CD4-positive, CD25-positive, alpha-beta regulatory T cell (primary cell): Measurements from ENCODE around the gene NDRG3. TPM values are rescaled to one million over a fixed set of nuclear protein-coding genes. Genes with fewer than 3 reads are reported as not detected.
A peak's percentile ranks its signal among the peaks of the same experiment; 100 is the strongest.

Source experiments
- ATAC-seq, 2 donors: fragments of 150-1000 bp; cut with Tn5 transposase; one replicate each; pipeline ENCODE4 v1.10.0; 2021; ENCODE audit warnings: low read depth in 2 of 2, moderate number of reproducible peaks in 2 of 2, moderate library complexity in 1 of 2
- DNase-seq, 3 donors: peaks; one replicate each; pipeline versions ENCODE4 v3.0.0 to v3.0.0-alpha.2; 2012 to 2022; ENCODE audit warnings: mixed read lengths in 1 of 3
- H3K27ac ChIP-seq: one replicate; pipeline ENCODE4 v1.7.0; 2013; ENCODE audit warnings: mild to moderate bottlenecking, low read length; ENCODE audit not compliant: insufficient read depth, poor library complexity, severe bottlenecking
- H3K27me3 ChIP-seq: one replicate; pipeline ENCODE4 v1.7.0; 2013; ENCODE audit warnings: low read length; ENCODE audit not compliant: control insufficient read depth, insufficient read depth
- H3K36me3 ChIP-seq: one replicate; pipeline ENCODE4 v1.7.0; 2013; ENCODE audit warnings: mild to moderate bottlenecking, low read length, moderate library complexity; ENCODE audit not compliant: control insufficient read depth, insufficient read depth
- H3K4me1 ChIP-seq: 2 replicates; pipeline ENCODE4 v1.7.0; 2013; ENCODE audit warnings: mild to moderate bottlenecking, low read length; ENCODE audit not compliant: insufficient read depth, control insufficient read depth, poor library complexity, severe bottlenecking
- H3K4me3 ChIP-seq: one replicate; pipeline ENCODE4 v1.7.0; 2013; ENCODE audit warnings: low read depth, mild to moderate bottlenecking, low read length, moderate library complexity
- H3K9me3 ChIP-seq, 2 experiments: 1 replicate in 1 of 2; 2 replicates in 1 of 2; pipeline ENCODE4 v1.7.0; 2013; ENCODE audit warnings: low read length in 2 of 2, mild to moderate bottlenecking in 1 of 2, moderate library complexity in 1 of 2; ENCODE audit not compliant: control insufficient read depth in 2 of 2
- H3K27ac Mint-ChIP-seq, 3 donors: one replicate each; pipeline ENCODE4 v1.8.0; 2020 to 2022; ENCODE audit warnings: mild to moderate bottlenecking in 3 of 3, mixed read lengths in 3 of 3, moderate library complexity in 2 of 3
- H3K27me3 Mint-ChIP-seq: one replicate; pipeline ENCODE4 v1.8.0; 2022; ENCODE audit warnings: mild to moderate bottlenecking, mixed read lengths
- H3K36me3 Mint-ChIP-seq: one replicate; pipeline ENCODE4 v1.8.0; 2020; ENCODE audit warnings: mixed read lengths
- H3K4me1 Mint-ChIP-seq, 4 donors: one replicate each; pipeline ENCODE4 v1.8.0; 2020 to 2022; ENCODE audit warnings: mixed read lengths in 4 of 4, mild to moderate bottlenecking in 1 of 4
- H3K4me3 Mint-ChIP-seq, 4 donors: one replicate each; pipeline ENCODE4 v1.8.0; 2020 to 2022; ENCODE audit warnings: mild to moderate bottlenecking in 4 of 4, mixed read lengths in 4 of 4, moderate library complexity in 3 of 4
- H3K9me3 Mint-ChIP-seq, 7 donors: one replicate each; pipeline ENCODE4 v1.8.0; 2020 to 2022; ENCODE audit warnings: mixed read lengths in 7 of 7, mild to moderate bottlenecking in 3 of 7, moderate library complexity in 2 of 7
- polyA plus RNA-seq, 4 donors: library from polyadenylated mRNA; unstranded; fragments of 300-500 nt; fragmentation: Illumina TruSeq; gene quantifications; one replicate each; pipeline ENCODE4 v1.2.3, GENCODE V29; 2021
- total RNA-seq: library from RNA; stranded (reverse); gene quantifications from one replicate; pipeline ENCODE4 v1.2.3, GENCODE V29; 2022

Gene NDRG3
- total and polyA plus RNA-seq, 5 donors from 2014 or later, result 26.7 to 57.2 (median 54.8) TPM

DNA sequence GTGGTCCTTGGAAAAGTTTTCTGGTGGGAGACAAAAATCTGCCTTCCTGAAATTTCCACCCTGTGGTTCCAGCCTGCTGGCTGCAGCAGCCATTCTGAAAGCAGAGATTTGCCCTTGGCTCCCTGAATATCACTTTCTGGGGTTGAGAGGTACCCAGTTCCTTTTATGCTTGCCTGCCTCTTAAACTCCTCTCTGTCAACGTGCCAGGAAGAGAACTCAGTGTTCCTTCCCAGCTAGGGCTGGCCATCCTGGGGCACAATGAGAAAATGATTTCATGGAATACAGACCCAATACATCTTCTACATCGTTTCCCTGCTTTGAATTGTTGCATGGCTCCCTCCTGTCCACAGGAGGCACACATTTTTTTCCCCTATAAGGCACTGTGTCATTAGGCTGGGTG, 29.3 kb upstream of the NDRG3 start:
- H3K4me3 Mint-ChIP-seq, result peak overlapping the region; percentile 76 to 97 (median 87)
- peaks cover 3% of the 10 kb centered on the region for H3K36me3 Mint-ChIP-seq
- no peak for ATAC-seq
- Histone ChIP-seq H3K36me3 (no peaks in the 10 kb centered on the region), H3K4me1 (peaks cover 17% of the 10 kb centered on the region), H3K9me3 (no peaks in the 10 kb centered on the region), H3K4me3 (no peak overlapping the region), H3K27me3 (no peaks in the 10 kb centered on the region), H3K27ac (no peak overlapping the region)
- H3K27me3 Mint-ChIP-seq, result peaks cover 11% of the 10 kb centered on the region
- no peak for DNase-seq
- H3K4me1 Mint-ChIP-seq, result peaks cover 9 to 27% (median 16%) of the 10 kb centered on the region in 4 donors
- peaks cover 0 to 2% (median 0%) of the 10 kb centered on the region in 7 donors for H3K9me3 Mint-ChIP-seq
- peak overlapping the region in 2 of 3 donors; percentile 73 to 96 for H3K27ac Mint-ChIP-seq

DNA sequence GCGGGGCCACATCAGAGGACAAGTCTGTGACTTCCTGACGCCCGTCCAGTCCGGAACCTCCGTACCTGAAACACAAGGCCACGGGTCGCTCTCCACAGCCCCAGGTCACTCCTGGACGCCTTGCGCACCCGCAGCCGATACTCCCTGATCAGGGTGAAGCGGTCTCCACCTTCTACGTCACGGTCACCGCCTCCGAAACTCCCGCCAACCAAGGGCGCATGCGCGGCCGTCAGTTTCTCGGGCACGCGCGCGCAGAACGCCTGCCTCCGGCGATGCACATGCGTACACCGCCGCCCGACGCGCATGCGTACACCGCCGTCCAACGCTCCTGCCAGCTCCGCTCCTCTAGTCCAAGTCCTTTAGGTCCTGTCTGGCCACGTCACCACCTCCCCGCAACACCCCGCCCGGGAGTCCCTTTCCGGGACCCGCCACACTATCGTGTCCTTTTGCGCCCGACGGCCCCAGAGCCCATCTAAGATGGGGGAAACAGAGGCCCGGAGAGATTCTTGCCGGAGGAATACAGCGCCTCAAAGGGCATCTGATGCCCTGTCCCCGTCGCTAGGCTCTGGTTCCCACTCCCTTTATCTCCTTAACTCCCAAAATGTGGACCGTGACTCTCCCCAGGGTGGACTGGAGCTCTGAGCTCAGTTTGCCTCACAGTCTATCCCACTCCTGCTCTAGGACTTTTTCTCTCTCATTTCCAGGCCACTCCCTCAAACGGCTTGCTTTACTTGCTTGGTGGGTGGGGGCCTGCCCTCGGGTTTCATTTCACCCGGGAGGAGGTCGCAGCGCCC, 27.9 kb upstream of the NDRG3 start, which contains the start of gene DSN1:
Gene DSN1 (minus strand): TSS at position 167 of the 794 bp plus-strand sequence. CDS start 2,305 bp downstream, outside the sequence.
- H3K4me1 Mint-ChIP-seq, result peaks cover 14 to 32% (median 21%) of the 10 kb centered on the region in 4 donors
- H3K27ac Mint-ChIP-seq, result peak within 1 kb of the TSS; percentile 96 to 99 (median 97)
- peaks cover 0 to 2% (median 0%) of the 10 kb centered on the region in 7 donors for H3K9me3 Mint-ChIP-seq
- peak; percentile 81 to 83 for ATAC-seq
- H3K27me3 Mint-ChIP-seq, result peaks cover 6% of the 10 kb centered on the region
- Histone ChIP-seq H3K27ac (peak within 1 kb of the TSS; percentile 87), H3K4me1 (peaks cover 17% of the 10 kb centered on the region), H3K27me3 (no peaks in the 10 kb centered on the region), H3K9me3 (no peaks in the 10 kb centered on the region), H3K36me3 (no peaks in the 10 kb centered on the region), H3K4me3 (peak within 1 kb of the TSS; percentile 92)
- H3K4me3 Mint-ChIP-seq, result peak within 1 kb of the TSS; percentile 96 to 100 (median 97)
- H3K36me3 Mint-ChIP-seq, result peaks cover 3% of the 10 kb centered on the region
- peak; percentile 96 to 98 (median 97) for DNase-seq

GRCh38 chr20:36773107-36773596, 27.3 kb upstream of the NDRG3 start:
- ATAC-seq, result no peak
- peak overlapping the region; percentile 93 to 99 (median 96) for H3K27ac Mint-ChIP-seq
- peak overlapping the region; percentile 96 to 100 (median 97) for H3K4me3 Mint-ChIP-seq
- Histone ChIP-seq H3K9me3 (no peaks in the 10 kb centered on the region), H3K36me3 (no peaks in the 10 kb centered on the region), H3K27ac (peak overlapping the region; percentile 87), H3K27me3 (no peaks in the 10 kb centered on the region), H3K4me1 (peaks cover 17% of the 10 kb centered on the region), H3K4me3 (peak overlapping the region; percentile 92)
- peaks cover 3% of the 10 kb centered on the region for H3K36me3 Mint-ChIP-seq
- H3K9me3 Mint-ChIP-seq, result peaks cover 0 to 2% (median 0%) of the 10 kb centered on the region in 7 donors
- peaks cover 6% of the 10 kb centered on the region for H3K27me3 Mint-ChIP-seq
- no peak for DNase-seq
- H3K4me1 Mint-ChIP-seq, result peaks cover 14 to 32% (median 25%) of the 10 kb centered on the region in 4 donors

DNA sequence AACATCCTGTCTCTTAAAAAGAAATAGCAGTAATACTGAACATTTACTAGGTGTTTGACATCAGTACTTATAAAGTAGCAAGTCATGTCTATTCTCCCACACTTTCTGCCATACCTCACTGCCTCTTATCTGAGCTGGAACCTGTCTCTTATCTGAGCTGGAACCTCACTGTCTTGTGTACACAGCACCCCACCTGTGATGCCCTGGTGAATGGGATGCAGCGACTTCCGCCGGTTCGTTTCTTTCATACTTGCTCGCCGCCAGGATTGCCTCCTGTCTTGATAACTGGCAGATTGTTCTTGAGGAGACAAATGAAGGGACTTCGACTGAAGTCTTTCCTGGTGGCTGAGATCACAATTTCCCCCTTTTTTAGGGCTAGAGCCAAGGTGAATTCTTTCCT, 24.8 kb upstream of the NDRG3 start:
- no peak overlapping the region for H3K27ac ChIP-seq
- no peaks in the 10 kb centered on the region for H3K27me3 ChIP-seq
- H3K27me3 Mint-ChIP-seq, result peaks cover 6% of the 10 kb centered on the region
- peak overlapping the region in 2 of 4 donors; percentile 18 to 97 for H3K4me3 Mint-ChIP-seq
- ATAC-seq (no peak), DNase-seq (no peak)
- H3K9me3 ChIP-seq, result no peaks in the 10 kb centered on the region
- H3K4me1 Mint-ChIP-seq, result peaks cover 14 to 35% (median 25%) of the 10 kb centered on the region in 4 donors
- H3K36me3 Mint-ChIP-seq, result peaks cover 3% of the 10 kb centered on the region
- no peaks in the 10 kb centered on the region for H3K36me3 ChIP-seq
- H3K4me1 ChIP-seq, result peaks cover 17% of the 10 kb centered on the region
- no peak overlapping the region for H3K4me3 ChIP-seq
- no peaks in the 10 kb centered on the region for H3K9me3 Mint-ChIP-seq
- peak overlapping the region in 2 of 3 donors; percentile 4 to 63 for H3K27ac Mint-ChIP-seq

DNA sequence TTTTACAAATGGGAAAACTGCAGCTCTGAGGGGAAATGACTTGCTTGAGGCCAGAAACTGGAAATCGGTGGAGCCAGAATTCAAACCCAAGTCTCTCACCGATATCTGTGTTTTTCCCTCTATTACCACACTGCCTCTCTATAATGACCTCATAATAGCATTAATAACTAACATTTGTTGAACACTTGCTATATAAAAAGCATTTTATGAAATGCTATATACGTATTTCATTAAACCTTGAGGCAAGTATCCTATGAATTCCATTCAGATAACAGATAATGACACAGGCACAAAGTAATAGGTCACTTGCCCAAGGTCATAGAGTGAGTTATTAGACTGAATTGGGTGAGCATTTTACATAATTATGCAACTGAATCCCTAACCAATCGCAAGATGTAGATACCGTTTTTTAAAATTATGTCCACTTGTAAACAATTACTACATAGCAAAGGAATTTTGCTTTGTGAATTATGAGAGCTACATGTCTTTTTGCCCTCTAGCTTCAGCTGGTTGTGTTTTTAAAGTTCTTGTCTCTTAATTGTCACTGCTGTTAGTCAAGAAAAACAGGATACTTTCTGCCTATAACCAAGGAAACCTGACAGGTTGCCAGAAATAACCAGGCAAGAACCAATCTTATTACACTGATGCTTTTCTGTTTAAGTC, 23.0 kb upstream of the NDRG3 start:
- H3K4me1 ChIP-seq, result peaks cover 10% of the 10 kb centered on the region
- H3K9me3 ChIP-seq, result no peaks in the 10 kb centered on the region
- no peaks in the 10 kb centered on the region for H3K9me3 Mint-ChIP-seq
- DNase-seq (no peak), ATAC-seq (no peak)
- H3K4me1 Mint-ChIP-seq, result peaks cover 12 to 25% (median 22%) of the 10 kb centered on the region in 4 donors
- H3K4me3 Mint-ChIP-seq, result peak overlapping the region in 1 of 4 donors; percentile 34
- H3K4me3 ChIP-seq, result no peak overlapping the region
- peaks cover 3% of the 10 kb centered on the region for H3K36me3 Mint-ChIP-seq
- H3K27ac ChIP-seq, result no peak overlapping the region
- H3K27ac Mint-ChIP-seq, result peak overlapping the region in 1 of 3 donors; percentile 31
- no peaks in the 10 kb centered on the region for H3K27me3 ChIP-seq
- H3K36me3 ChIP-seq, result no peaks in the 10 kb centered on the region
- peaks cover 4% of the 10 kb centered on the region for H3K27me3 Mint-ChIP-seq

GRCh38 chr20:36761125-36761524, 15.2 kb upstream of the NDRG3 start:
- no peak overlapping the region for H3K27ac Mint-ChIP-seq
- H3K4me1 Mint-ChIP-seq, result peaks cover 0 to 5% (median 3%) of the 10 kb centered on the region in 4 donors
- no peak overlapping the region for H3K27ac ChIP-seq

DNA sequence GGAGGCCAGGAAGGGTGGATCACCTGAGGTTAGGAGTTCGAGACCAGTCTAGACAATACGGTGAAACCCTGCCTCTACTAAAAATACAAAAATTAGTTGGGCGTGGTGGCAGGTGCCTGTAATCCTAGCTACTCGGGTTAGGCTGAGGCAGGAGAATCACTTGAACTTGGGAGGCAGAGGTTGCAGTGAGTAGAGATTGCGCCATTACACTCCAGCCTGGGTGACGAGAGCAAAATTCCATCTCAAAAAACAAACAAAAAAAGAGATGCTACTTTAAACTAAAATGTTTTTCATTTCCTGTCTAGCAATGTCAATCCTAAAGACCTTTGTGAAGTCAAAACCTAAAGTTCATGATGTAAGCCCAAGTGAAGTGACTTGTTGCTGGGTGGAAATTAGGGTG, 14.8 kb upstream of the NDRG3 start:
- H3K27ac ChIP-seq, result no peak overlapping the region
- Mint-ChIP-seq H3K27me3 (no peaks in the 10 kb centered on the region), H3K27ac (peak overlapping the region in 1 of 3 donors; percentile 75), H3K4me3 (no peak overlapping the region), H3K4me1 (peaks cover 0 to 6% (median 3%) of the 10 kb centered on the region in 4 donors), H3K9me3 (no peaks in the 10 kb centered on the region), H3K36me3 (peaks cover 7% of the 10 kb centered on the region)
- H3K36me3 ChIP-seq, result peaks cover 16% of the 10 kb centered on the region
- H3K9me3 ChIP-seq, result no peaks in the 10 kb centered on the region
- no peaks in the 10 kb centered on the region for H3K27me3 ChIP-seq
- no peaks in the 10 kb centered on the region for H3K4me1 ChIP-seq
- H3K4me3 ChIP-seq, result no peak overlapping the region
- DNase-seq (no peak), ATAC-seq (no peak)

More at GRCh38 chr20:36761125-36761524, 15.2 kb upstream of the NDRG3 start:
- no peak overlapping the region for H3K4me3 ChIP-seq
- no peak for ATAC-seq
- Mint-ChIP-seq H3K9me3 (no peaks in the 10 kb centered on the region), H3K36me3 (peaks cover 7% of the 10 kb centered on the region), H3K27me3 (no peaks in the 10 kb centered on the region), H3K4me3 (no peak overlapping the region)
- H3K9me3 ChIP-seq, result no peaks in the 10 kb centered on the region
- DNase-seq, result no peak
- no peaks in the 10 kb centered on the region for H3K4me1 ChIP-seq
- H3K36me3 ChIP-seq, result peaks cover 11% of the 10 kb centered on the region
- H3K27me3 ChIP-seq, result no peaks in the 10 kb centered on the region
